Trophoblast cell (in vitro differentiated cells and primary cell): ENCODE results near the gene LTA4H.

Experiments
- DNase-seq, 2 donors: peaks; one replicate each; pipeline ENCODE4 v3.0.0-alpha.2; 2016
- H2AFZ ChIP-seq: 2 replicates; pipeline ENCODE4 v1.6.1; 2013; ENCODE audit warnings: low read length, moderate library complexity, mild to moderate bottlenecking; ENCODE audit not compliant: insufficient read depth, poor library complexity
- H2AK5ac ChIP-seq: 2 replicates; pipeline ENCODE4 v1.6.1; 2013; ENCODE audit warnings: mild to moderate bottlenecking, low read length
- H2BK120ac ChIP-seq: 2 replicates; pipeline ENCODE4 v1.6.1; 2013; ENCODE audit warnings: low read length, mild to moderate bottlenecking, moderate library complexity; ENCODE audit not compliant: insufficient read depth, poor library complexity
- H2BK12ac ChIP-seq: 2 replicates; pipeline ENCODE4 v1.6.1; 2013; ENCODE audit warnings: mild to moderate bottlenecking, low read length, moderate library complexity
- H2BK5ac ChIP-seq: 2 replicates; pipeline ENCODE4 v1.6.1; 2013; ENCODE audit warnings: low read length, low read depth, moderate library complexity, mild to moderate bottlenecking; ENCODE audit not compliant: poor library complexity
- H3K14ac ChIP-seq: 2 replicates; pipeline ENCODE4 v1.6.1; 2013; ENCODE audit warnings: mild to moderate bottlenecking, low read length
- H3K18ac ChIP-seq: 2 replicates; pipeline ENCODE4 v1.6.1; 2013; ENCODE audit warnings: mild to moderate bottlenecking, low read length
- H3K23ac ChIP-seq: 2 replicates; pipeline ENCODE4 v1.6.1; 2013; ENCODE audit warnings: low read length
- H3K27ac ChIP-seq: 2 replicates; pipeline ENCODE4 v1.5.1; 2013; ENCODE audit warnings: low read depth, mild to moderate bottlenecking, inconsistent platforms, low read length, moderate library complexity
- H3K27me3 ChIP-seq: 2 replicates; pipeline ENCODE4 v1.6.1; 2013; ENCODE audit warnings: inconsistent platforms, mild to moderate bottlenecking, low read length, moderate library complexity; ENCODE audit not compliant: insufficient read depth
- H3K36me3 ChIP-seq, 2 experiments: 1 replicate in 1 of 2; 2 replicates in 1 of 2; pipeline ENCODE4 v1.6.1; 2013; ENCODE audit warnings: low read length in 2 of 2, mild to moderate bottlenecking in 2 of 2, moderate library complexity in 1 of 2; ENCODE audit not compliant: insufficient read depth in 2 of 2, control insufficient read depth in 1 of 2
- H3K4ac ChIP-seq: 2 replicates; pipeline ENCODE4 v1.6.1; 2013; ENCODE audit warnings: low read depth, mild to moderate bottlenecking, low read length, moderate library complexity
- H3K4me1 ChIP-seq, 2 experiments: 1 replicate in 1 of 2; 2 replicates in 1 of 2; pipeline ENCODE4 v1.6.1; 2013; ENCODE audit warnings: low read length in 2 of 2, mild to moderate bottlenecking in 2 of 2, moderate library complexity in 1 of 2; ENCODE audit not compliant: insufficient read depth in 2 of 2, control insufficient read depth in 1 of 2
- H3K4me2 ChIP-seq: 2 replicates; pipeline ENCODE4 v1.6.1; 2013; ENCODE audit warnings: inconsistent platforms, mild to moderate bottlenecking, low read length, moderate library complexity
- H3K4me3 ChIP-seq: 2 replicates; pipeline ENCODE4 v1.5.1; 2013; ENCODE audit warnings: mild to moderate bottlenecking, low read depth, low read length, inconsistent platforms
- H3K79me1 ChIP-seq: one replicate; pipeline ENCODE4 v1.6.1; 2013; ENCODE audit warnings: low read length
- H3K79me2 ChIP-seq: 2 replicates; pipeline ENCODE4 v1.6.1; 2013; ENCODE audit warnings: low read length, mild to moderate bottlenecking; ENCODE audit not compliant: control insufficient read depth, insufficient read depth, poor library complexity
- H3K9ac ChIP-seq: 2 replicates; pipeline ENCODE4 v1.6.1; 2013; ENCODE audit warnings: mild to moderate bottlenecking, low read length
- H3K9me3 ChIP-seq: 2 replicates; pipeline ENCODE4 v1.6.1; 2013; ENCODE audit warnings: low read depth, mild to moderate bottlenecking, control low read depth, inconsistent platforms, low read length; ENCODE audit not compliant: insufficient read depth
- H4K12ac ChIP-seq: 2 replicates; pipeline ENCODE4 v1.6.1; 2013; ENCODE audit warnings: low read depth, mild to moderate bottlenecking, low read length, moderate library complexity
- H4K8ac ChIP-seq: 2 replicates; pipeline ENCODE4 v1.6.1; 2013; ENCODE audit warnings: low read depth, mild to moderate bottlenecking, low read length, moderate library complexity
- H4K91ac ChIP-seq: one replicate; pipeline ENCODE4 v1.6.1; 2013; ENCODE audit warnings: low read depth, mild to moderate bottlenecking, low read length, moderate library complexity
- WGBS: extraction: QIAGEN DNeasy Blood & Tissue Kit; methylation state at CpG from one replicate; pipeline ENCODE4 v1.1.7; 2013; ENCODE audit warnings: missing lambda C conversion rate; ENCODE audit not compliant: insufficient read length, insufficient coverage; ENCODE audit errors: extremely low coverage; 5-methylcytosine and 5-hydroxymethylcytosine counted together

Gene LTA4H

DNA sequence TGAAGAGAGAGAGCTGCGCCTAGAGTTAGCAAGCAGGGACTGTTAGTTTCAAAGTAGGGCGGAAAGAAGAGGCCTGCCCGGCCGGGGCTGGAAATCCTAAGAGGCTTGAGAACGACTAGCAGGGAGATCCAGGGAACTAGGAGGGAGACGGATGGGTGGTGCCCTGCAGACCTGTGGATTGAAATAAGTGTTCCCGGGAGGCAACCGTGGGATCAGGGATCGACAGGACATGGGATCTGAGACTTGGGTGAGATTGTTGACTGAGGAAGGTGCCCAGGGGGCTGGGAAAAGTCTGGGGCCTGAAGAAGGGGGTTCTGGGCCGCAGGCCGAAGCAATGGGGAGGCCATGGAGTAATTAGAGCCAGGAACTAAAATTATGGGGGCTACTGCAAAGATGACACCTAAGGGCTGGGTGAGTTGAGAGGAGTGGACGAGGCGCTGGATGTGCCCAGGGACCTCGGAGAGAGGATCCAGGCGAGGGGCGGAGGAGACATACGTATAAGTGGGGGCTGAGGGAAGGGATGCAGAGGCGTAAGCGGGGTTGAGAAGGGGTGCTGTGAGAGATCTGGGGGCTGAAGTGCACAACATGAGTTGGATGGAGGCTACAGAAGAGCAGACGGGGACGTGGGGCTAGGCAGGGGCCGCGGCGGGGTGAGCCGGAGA is 635 bp downstream of the LTA4H start:
- no peaks in the 10 kb centered on the region for H3K4me1 ChIP-seq
- no peak overlapping the region for H2BK120ac ChIP-seq
- H4K8ac ChIP-seq = peak overlapping the region; percentile 44
- H3K27ac ChIP-seq = no peak overlapping the region
- H3K23ac ChIP-seq = no peak overlapping the region
- H3K14ac ChIP-seq = peak overlapping the region; percentile 20
- H3K18ac ChIP-seq = no peak overlapping the region
- H2BK12ac ChIP-seq = no peak overlapping the region
- H2AFZ ChIP-seq = peak overlapping the region; percentile 57
- peak overlapping the region; percentile 1 for H4K12ac ChIP-seq
- peaks cover 5% of the 10 kb centered on the region for H3K79me1 ChIP-seq
- WGBS = no CpG with 5 or more reads among the region's 25 CpGs
- no peaks in the 10 kb centered on the region for H3K36me3 ChIP-seq
- H3K4me2 ChIP-seq = peak overlapping the region; percentile 94
- no peaks in the 10 kb centered on the region for H3K27me3 ChIP-seq
- H2BK5ac ChIP-seq = no peak overlapping the region
- no peak overlapping the region for H2AK5ac ChIP-seq
- peak overlapping the region; percentile 99 for H3K4me3 ChIP-seq
- H3K9ac ChIP-seq = peak overlapping the region; percentile 83
- H3K4ac ChIP-seq = no peak overlapping the region
- no peaks in the 10 kb centered on the region for H3K79me2 ChIP-seq
- no peaks in the 10 kb centered on the region for H3K9me3 ChIP-seq
- DNase-seq = peak in 1 of 2 donors; percentile 18
- H4K91ac ChIP-seq = no peak overlapping the region

DNA sequence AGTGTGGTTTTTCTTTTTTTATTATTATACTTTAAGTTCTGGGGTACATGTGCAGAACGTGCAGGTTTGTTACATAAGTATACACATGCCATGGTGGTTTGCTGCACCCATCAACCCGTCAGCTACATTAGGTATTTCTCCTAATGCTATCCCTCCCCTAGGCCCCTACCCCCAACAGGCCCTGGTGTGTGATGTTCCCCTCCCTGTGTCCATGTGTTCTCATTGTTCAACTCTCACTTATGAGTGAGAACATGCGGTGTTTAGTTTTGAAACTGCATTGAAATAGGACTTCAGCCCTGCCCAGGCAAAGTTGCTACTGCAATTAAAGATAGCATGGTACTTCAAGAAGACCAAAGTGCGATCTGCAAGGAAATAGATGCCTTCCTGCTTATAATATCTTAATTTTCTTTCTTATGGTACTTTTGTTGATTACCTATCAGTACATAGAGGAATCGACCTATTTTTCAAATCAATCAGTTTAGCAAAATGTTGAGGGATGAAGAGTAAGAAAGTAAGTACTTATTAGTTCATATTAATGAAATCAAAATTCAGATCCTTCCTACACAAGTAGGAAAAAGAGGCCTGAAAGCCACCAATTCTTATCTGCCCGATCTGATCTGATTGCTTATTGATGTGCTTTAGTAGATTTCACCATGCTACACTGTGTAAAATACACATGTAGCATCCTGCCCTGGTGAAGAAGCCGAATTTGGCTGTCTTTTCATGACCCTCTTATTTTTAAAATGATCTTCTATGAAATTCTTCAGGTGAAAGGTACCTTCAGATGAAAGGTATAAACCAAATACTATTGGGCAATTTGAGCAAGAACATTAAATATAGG is 1.6 kb downstream of the LTA4H start:
- Histone ChIP-seq H3K4ac (no peak overlapping the region), H2BK5ac (no peak overlapping the region), H3K4me2 (no peak overlapping the region), H2BK120ac (no peak overlapping the region), H3K36me3 (no peaks in the 10 kb centered on the region), H3K9ac (no peak overlapping the region), H3K14ac (no peak overlapping the region), H4K12ac (no peak overlapping the region), H4K8ac (no peak overlapping the region), H3K27ac (no peak overlapping the region), H3K79me1 (peaks cover 5% of the 10 kb centered on the region), H2AFZ (no peak overlapping the region), H2AK5ac (no peak overlapping the region), H3K9me3 (no peaks in the 10 kb centered on the region), H3K4me3 (no peak overlapping the region), H2BK12ac (no peak overlapping the region), H3K18ac (no peak overlapping the region), H3K23ac (no peak overlapping the region), H3K27me3 (no peaks in the 10 kb centered on the region), H4K91ac (no peak overlapping the region), H3K79me2 (no peaks in the 10 kb centered on the region), H3K4me1 (no peaks in the 10 kb centered on the region)
- no CpG with 5 or more reads among the region's 7 CpGs for WGBS
- DNase-seq = no peak

DNA sequence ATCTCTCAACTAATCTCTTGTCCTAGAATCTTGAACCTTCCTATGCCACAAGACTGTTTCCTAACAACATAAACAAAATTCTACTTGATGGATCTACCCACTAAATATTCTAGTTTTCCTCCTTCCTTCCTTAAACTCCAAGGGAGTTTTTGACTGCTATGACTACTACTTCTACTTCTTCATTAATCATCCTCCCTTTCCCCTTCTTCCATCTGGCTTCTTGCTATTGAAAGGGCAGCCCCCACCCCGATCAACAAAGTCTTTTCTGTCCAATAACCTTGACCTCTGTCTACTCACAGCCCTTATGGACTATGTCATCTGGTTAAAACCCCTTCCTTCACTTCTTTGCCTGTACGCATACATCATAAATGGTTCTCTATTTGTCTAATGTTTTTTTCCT is 5.6 kb downstream of the LTA4H start:
- Histone ChIP-seq H4K91ac (no peak overlapping the region), H3K4me2 (no peak overlapping the region), H3K27ac (no peak overlapping the region), H4K8ac (no peak overlapping the region), H2AK5ac (no peak overlapping the region), H2BK12ac (no peak overlapping the region), H3K4me3 (no peak overlapping the region), H2BK5ac (no peak overlapping the region), H3K9me3 (no peaks in the 10 kb centered on the region), H3K36me3 (peaks cover 0 to 2% of the 10 kb centered on the region in 2 experiments), H3K9ac (no peak overlapping the region), H3K18ac (no peak overlapping the region), H2AFZ (no peak overlapping the region), H3K23ac (no peak overlapping the region), H3K14ac (no peak overlapping the region), H3K79me1 (peaks cover under 1% of the 10 kb centered on the region), H4K12ac (no peak overlapping the region), H3K27me3 (no peaks in the 10 kb centered on the region), H2BK120ac (no peak overlapping the region), H3K79me2 (no peaks in the 10 kb centered on the region), H3K4me1 (no peaks in the 10 kb centered on the region), H3K4ac (no peak overlapping the region)
- WGBS = no CpG with 5 or more reads among the region's 2 CpGs
- no peak for DNase-seq

DNA sequence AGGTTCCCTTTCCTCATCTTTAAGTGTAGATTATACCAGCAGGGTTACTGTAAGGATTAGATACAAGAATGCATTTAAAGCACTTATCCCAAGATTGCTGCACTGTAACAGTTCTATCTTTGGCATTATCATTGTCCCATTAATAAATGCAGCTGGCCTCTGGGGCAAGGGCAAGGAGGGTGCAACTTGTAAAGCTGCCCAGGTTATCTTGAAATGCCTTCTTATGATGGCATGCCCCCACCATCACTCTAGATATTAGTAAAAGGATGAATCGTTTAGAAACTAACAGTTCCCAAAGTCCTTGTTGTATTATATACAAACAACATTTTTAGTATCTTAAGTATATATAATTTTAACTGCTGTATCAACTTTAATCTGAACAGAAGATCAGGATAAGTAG is 6.8 kb downstream of the LTA4H start:
- H3K79me1 ChIP-seq = no peaks in the 10 kb centered on the region
- no peak overlapping the region for H3K23ac ChIP-seq
- H2BK12ac ChIP-seq = no peak overlapping the region
- H2BK5ac ChIP-seq = no peak overlapping the region
- WGBS = no CpG with 5 or more reads among the region's 1 CpG
- H3K18ac ChIP-seq = no peak overlapping the region
- H2AFZ ChIP-seq = no peak overlapping the region
- H3K36me3 ChIP-seq = peaks cover 0 to 2% of the 10 kb centered on the region in 2 experiments
- no peak overlapping the region for H3K4me2 ChIP-seq
- no peak overlapping the region for H3K27ac ChIP-seq
- no peak overlapping the region for H4K8ac ChIP-seq
- no peak overlapping the region for H3K14ac ChIP-seq
- H3K4me3 ChIP-seq = no peak overlapping the region
- H2BK120ac ChIP-seq = no peak overlapping the region
- H3K79me2 ChIP-seq = no peaks in the 10 kb centered on the region
- no peaks in the 10 kb centered on the region for H3K4me1 ChIP-seq
- H3K9ac ChIP-seq = no peak overlapping the region
- H4K12ac ChIP-seq = no peak overlapping the region
- no peak overlapping the region for H2AK5ac ChIP-seq
- H3K9me3 ChIP-seq = no peaks in the 10 kb centered on the region
- H4K91ac ChIP-seq = no peak overlapping the region
- DNase-seq = no peak
- H3K27me3 ChIP-seq = no peaks in the 10 kb centered on the region
- no peak overlapping the region for H3K4ac ChIP-seq
